Germinal center (tissue), 1 donor: ENCODE measurements around the gene IRX2.

Experiments
- DNase-seq: peaks from one replicate; pipeline ENCODE4 v3.0.0; 2012; ENCODE audit warnings: mixed read lengths, low spot score

The IRX2 gene

DNA sequence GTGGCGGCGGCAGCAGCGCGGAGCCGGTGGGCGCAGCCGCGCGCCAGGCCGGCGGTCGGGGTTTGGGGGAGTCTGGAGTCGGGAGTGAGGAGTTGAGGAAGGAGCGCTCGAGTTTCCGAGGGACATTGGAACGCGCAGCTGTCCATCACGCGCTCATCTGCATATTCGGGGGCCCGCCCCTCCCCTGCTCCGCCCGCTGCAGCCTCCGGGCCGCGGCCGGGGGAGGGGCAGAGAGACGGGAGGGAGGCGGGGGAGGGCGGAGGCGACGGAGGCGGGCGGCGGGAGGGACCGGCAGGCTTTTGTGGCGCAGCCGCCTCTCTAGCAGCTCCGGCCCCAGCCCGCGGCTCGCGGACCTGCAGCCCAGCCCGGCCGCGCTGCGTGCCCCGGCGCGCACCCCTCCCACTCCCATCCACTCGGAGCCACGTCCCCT lies at the start of gene IRX2:
Gene IRX2 (minus strand): TSS at position 86 of the 430 bp plus-strand sequence. CDS start 264 bp downstream, outside the sequence.
- DNase-seq, result no peak

DNA sequence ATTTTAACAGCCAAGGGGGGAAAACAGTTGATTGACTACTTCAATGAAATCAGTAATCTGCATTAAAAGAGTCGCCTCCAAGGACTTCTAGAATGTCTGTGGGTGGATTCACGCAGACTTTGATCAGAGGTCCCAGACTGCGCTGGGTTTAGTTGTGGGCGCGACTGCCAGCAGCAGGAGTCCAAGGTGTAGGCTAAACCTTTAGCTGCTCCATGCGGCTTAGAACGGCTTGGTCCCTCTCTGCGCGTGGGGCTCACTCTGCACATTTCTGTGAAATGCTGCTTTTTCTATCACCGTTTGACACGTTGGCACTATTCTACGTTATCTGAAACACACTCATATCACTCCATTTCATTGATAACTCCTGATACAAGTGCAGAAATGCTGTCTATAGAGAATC lies 48.6 kb upstream of the IRX2 start:
- no peak for DNase-seq

DNA sequence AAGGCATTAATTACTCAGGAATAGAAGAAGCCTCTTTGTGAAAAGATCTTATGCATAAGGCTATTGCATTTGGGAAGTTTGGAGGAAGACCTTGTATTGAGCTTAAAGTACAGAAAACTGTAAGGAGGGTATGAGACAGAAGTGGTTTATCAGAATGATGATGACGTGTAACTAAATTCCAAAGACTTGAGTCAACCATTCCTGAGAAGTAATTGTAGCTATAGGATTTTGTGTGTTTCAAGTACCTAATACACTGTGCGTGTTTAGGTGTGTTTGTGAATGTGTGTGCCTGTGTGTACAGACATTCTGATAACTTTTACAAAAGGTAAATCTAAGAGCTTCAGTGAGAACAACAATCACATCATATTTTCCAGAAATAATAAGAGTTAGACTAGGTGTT lies 46.5 kb upstream of the IRX2 start:
- DNase-seq, result no peak

DNA sequence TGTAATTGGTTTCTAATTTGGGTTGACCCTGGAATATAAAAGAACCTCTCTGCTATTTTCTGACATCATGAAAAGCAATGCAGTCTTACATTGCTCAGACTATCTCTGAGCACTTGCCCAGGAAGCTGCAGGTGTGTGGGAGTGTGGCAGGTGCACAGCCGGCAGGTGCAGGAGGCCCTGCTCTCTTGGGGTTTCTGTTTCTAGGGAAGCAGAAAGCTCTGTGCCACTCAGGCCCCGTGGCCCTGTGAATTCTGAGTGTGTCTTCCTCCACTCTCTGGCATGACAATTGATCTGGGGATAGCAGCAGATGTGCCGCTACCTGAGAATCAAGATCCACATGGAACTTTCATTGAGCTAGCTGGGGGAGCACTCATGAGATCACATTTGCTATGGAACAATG lies 45.7 kb upstream of the IRX2 start:
- DNase-seq, result no peak

- no peak for DNase-seq
Observed at GRCh38 chr5:2783223-2783622, 31.7 kb upstream of the IRX2 start.

GRCh38 chr5:2782658-2783057 lies 31.2 kb upstream of the IRX2 start:
- no peak for DNase-seq

GRCh38 chr5:2780421-2781171 lies 29.1 kb upstream of the IRX2 start:
- no peak for DNase-seq

DNA sequence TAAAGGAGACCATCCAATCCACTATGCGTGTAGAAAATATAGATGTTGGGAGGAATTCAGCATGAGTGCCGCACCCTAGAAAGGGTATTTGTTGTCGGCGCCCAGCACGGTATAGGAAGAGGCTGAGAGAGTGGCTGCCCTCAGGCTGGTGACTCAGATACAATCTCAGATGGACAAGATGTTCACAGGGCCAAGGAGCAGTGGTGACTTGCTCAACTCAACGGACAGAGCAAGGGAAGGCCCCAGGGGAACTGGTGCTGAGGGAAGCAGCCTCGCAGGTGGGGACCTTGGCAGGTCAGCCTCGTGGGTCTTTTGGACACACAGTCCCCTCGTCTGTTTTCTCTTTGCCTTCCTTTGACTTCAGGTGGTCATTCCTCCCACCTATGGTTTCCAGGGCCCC lies 28.0 kb upstream of the IRX2 start:
- no peak for DNase-seq

DNA sequence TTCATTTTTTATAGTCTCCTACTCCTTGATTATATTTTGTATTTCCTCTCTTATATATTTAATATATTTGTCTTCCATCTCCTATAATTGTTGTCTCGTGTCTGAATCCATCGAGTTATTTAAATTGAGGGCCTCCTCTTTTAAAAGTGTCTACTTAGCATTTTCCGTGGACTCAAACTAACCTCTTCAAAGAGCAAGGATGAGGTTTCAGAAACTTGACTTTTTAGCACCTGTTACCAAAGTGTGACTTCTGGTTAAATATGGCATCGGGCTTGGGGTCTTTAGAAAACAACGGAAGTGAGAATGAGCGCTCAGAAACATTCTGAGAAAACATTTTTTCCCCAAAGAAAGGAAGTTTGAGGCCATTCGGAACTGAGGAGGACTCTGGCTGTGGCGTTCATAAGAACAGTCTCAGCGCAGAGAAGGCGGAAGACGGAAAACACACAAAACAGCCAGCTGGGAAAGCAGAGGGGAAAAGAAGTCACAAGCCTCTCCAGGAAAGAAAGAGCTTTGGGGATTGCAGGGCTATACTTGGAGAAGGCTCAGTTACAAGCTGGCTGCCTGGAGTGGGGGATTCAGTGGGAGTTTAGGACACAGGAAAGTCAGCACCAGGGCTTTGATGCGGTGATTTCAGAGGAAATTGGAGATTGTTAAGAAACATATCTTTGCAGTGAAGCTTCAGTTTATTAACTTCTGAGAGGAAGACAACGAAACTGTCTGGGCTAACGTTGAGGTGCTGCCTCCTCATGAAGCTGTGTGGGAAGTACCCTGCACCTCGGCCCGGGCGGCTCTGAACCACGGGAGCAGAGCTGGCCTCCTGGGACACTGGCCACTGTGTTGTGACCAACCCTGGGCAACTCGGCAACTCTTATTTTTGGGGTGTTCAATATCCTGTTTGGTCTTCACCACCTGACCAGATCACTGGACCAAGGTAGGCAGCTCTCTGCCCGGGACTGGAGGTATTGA lies 25.1 kb upstream of the IRX2 start:
- DNase-seq, result no peak

DNA sequence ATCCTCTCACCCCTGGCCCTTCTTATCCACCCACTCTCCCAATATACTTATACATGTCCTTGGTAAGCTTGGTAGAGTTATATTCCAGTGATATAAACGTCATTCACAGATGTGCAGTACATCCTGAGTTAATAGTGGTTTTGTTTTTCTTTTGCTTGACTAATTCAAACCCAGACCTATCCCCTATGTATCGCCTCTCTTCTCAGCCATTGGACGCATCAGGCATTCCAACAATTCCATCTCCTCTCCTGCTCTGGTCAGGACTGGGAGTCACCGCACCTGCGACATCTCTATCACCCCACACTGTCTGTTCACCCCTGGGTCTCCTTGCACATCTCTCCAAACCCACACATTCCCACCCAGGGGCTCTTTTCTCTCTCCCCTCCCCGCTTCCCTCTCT lies 21.9 kb upstream of the IRX2 start:
- DNase-seq, result no peak

DNA sequence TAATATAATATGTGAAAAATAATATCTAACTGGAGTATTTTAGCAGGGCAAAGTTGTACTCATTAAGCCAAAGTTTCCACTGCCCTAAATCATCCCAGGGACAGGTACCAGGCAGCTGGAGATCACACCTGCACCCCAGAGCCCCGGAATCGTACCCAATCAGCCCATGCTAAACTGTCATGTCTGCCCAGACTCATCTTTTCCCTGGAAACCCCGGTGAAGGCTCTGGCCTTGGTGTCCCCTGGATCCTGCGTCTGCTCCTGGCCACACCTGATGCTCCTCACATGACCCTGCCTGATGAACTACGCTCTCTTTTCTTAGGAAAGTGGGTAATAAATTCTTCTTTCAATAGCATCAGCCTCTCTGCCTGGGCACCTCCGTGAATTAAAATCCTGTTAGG lies 15.6 kb upstream of the IRX2 start:
- DNase-seq, result no peak

DNA sequence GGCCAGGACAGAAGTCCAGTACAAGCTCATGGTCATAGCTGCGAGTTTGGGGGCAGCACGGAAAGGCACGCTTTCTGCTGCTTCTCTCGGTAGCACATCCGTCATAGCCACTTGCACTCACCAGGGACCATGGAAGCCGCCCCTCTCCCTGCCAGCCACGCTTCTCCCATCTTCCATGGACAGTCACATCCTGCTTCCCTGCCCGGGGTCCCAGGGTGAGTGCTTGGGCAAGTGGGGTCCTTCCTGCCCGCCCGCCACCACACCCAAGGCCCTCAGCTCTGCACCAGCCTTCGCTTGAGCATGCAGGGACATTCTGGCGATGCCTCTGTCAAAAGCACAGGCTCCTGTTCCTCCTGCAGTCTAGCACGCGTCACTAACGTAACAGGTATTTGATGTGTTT lies 13.1 kb upstream of the IRX2 start:
- no peak for DNase-seq

DNA sequence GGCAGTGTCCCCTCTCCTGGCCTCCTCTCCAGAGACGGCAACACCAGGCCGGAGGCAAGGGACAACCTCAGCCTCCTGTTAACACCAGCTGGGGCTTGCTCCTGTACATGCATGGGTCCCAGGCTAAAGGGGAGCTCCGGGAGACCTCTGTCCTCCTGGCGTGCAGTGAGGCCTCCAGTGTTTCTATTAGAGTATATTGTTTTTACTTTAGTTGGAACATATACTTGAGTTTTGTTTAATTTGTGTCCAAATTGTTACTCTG lies 12.0 kb upstream of the IRX2 start:
- no peak for DNase-seq

- no peak for DNase-seq
Observed at GRCh38 chr5:2762744-2763532, 11.5 kb upstream of the IRX2 start.

DNA sequence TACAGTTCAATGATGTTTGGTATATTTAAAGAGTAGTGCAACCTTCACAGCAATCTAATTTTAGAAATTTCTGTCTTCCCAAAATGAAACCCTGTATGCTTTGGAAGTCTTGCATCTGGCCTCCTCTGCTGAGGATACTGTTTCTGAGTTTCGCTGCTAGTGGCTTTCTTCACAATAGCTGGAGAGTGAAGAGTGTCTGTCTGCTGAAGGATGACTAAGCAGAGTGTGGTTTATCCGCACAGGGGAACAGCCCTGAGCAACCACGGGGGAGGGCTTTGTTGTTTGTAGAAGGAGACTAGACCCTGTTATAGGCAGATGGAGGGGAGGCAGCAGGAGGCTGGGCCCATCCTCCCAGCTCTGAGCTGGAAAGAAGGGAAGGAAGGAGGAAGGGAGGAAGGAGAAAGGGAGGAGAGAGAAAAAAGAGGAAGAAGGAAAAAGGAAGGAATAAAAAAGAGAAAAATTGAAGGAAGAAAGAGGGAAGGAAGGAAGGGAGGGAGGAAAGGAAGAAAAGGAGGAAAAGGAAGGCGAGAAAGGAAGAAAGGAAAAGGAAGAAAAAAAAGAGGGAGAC lies 10.5 kb upstream of the IRX2 start:
- DNase-seq, result no peak

- no peak for DNase-seq
Observed at GRCh38 chr5:2759696-2760461, 8.4 kb upstream of the IRX2 start.

GRCh38 chr5:2759091-2759490 lies 7.6 kb upstream of the IRX2 start:
- DNase-seq, result no peak

DNA sequence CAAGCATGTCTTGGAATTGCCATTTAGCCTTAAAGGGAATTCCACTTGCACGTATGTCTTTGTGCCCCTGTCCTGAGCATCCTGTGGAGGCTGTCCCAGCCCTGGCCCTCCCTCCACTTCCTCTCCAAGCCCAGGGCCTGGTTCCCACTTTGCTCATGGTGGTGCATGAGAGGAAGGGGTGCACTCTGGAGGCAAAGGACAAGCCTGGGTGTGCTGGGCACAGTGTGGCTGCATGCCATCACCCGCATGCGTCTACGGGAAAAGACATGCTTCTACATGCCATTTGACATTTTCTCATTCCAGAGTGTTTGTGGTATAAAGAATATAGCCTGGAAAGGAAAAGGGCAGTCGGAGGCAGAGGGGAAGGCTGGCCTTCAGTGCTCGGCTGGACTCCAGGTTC lies 7.2 kb upstream of the IRX2 start:
- no peak for DNase-seq

DNA sequence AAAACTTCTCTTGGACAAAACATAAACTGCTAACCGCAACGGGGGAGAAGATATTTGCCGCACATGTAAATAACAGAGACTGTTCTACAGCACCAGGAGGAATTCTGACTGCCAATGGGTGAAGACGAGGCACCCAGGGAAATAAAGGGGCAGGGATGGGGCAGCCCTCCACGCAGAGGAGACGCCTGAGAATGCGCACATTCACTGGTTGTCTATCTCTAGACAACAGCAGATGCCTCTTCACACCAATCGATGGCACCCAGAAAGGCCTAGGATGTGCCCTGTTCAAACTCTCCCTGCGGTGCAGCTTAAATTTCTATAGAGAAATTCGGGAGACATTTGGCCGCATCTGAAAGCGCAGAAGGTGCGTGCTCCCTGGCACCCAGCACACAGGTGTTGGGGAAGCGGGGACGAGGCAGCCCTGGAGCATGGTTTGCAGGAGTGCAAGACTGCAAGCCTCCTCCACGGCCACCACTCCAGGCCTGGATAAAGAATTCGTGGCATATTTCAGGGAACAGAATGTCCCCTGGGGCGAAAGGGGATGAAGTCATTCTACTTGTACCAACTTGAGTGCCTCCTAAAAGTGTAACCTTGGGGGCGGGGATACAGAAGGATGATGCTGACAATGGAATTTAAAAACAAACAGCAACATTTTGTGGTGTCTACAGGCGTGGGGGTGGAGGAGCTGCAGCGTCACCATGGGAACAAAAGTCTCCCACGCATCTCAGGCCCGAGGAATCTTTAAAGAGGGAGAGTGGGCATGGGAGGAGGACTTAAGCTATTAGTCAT lies 6.3 kb upstream of the IRX2 start:
- DNase-seq, result no peak

DNA sequence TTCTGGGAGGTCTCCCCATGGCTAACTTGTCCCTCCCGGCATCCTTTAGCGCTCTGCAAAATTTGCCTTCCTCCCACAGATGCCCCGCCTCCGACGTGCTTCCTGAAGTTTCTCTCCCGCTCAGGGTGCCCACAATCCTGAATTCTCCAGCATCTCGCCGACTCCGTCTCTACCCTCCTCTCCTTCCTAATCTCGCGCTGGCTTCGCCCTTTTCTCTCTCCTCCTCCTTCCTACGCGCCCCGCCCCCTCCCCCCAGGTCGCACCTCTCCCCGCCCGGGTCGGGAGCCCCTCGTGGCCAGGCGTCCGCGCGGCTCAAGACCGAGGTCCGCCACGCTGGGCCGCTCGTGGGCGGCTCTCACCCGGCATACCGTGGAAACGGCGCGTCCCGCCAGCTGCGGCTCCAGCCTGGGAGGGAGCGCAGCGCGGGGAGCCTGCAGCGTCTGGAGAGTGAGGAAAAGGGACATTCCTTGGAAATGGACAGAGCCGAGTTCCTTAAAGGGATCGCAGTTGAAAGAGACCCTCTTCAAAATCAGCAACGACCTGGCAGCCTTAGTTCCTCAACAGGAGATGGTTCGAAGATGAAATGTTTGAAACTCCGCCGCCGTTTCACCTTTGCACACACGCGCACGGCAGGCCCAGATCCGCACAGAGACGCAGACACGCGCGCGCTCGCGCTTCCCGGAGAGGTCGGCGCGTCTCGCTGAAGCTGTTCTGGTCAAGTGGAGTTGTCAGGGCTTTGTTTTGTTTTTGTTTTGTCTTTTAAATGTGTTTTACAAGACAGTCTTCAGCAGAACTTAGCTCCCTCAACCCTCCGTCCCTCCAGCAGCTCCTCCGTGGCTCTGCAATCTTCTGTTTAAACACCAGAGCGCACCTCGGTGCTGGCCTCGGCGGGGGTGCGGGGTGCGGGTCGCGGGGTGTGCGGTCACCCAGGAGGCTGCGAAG lies 5.0 kb upstream of the IRX2 start:
- no peak for DNase-seq
